Adrenal gland (tissue), 5 donors: ENCODE data around the gene SEMA4B.

Experiments used
- CTCF ChIP-seq, 6 experiments: fragments of 450-650 bp in 4 of 6; fragments of 200-600 bp in 2 of 6; sonication (generic) in 1 of 6; IDR thresholded peaks; 1 replicate in 5 of 6; 2 replicates in 1 of 6; pipeline versions ENCODE4 v1.5.1 to v1.8.0; 2016 to 2021; ENCODE audit warnings: antibody characterized with exemption in 6 of 6, mild to moderate bottlenecking in 2 of 6, moderate library complexity in 1 of 6
- POLR2A ChIP-seq, 2 donors: fragments of 450-650 bp; IDR thresholded peaks; one replicate each; pipeline ENCODE4 v1.6.1; 2017; ENCODE audit warnings: antibody characterized with exemption in 2 of 2, mild to moderate bottlenecking in 2 of 2, moderate library complexity in 1 of 2
- donor health status: DM: no; HTN: no; CAD: no.

- no peak for TF ChIP-seq CTCF (IDR thresholded peaks at IDR 0.05)
- no peak for TF ChIP-seq POLR2A (IDR thresholded peaks at IDR 0.05)
Measured at GRCh38 chr15:90266485-90266884, 65.4 kb downstream of the SEMA4B start.
